HCT116 (cell line): ENCODE results near the gene CD40. TPM values are rescaled to one million over a fixed set of nuclear protein-coding genes. Genes with fewer than 3 reads are reported as not detected.

ENCODE experiments used
- ATAC-seq: fragments of 200-7000 bp; cut with Tn5 transposase; 2 replicates; pipeline ENCODE4 v1.9.1; 2020; ENCODE audit warnings: mild to moderate bottlenecking, moderate library complexity
- BruUV-seq: library from RNA; stranded (reverse); fragments of 400-500 nt; replicated peaks from 2 replicates; lab custom pipeline; 2021; lab: Mats Ljungman, UMichigan
- CTCF ChIA-PET: fragments of 300-600 bp; sonication (Branson Sonifier 250); formaldehyde crosslinking; loops from one replicate; lab custom pipeline; 2021; ENCODE audit warnings: antibody characterized with exemption; lab: Charles Lee
- POLR2A ChIA-PET: fragments of 300-600, 350-600 bp; sonication (Branson Sonifier 250); formaldehyde crosslinking; loops from one replicate; lab custom pipeline; 2021; ENCODE audit warnings: antibody characterized with exemption; lab: Charles Lee
- RAD21 ChIA-PET, 2 experiments: fragments of 300-600 bp; sonication (Branson Sonifier 250); formaldehyde crosslinking; loops; one replicate each; lab custom pipeline; 2023; ENCODE audit warnings: low total read pairs in 2 of 2; ENCODE audit not compliant: uncharacterized antibody in 2 of 2, unreplicated experiment in 2 of 2, low non-redundant PET in 1 of 2; lab: Charles Lee
- DNase-seq: peaks from one replicate; pipeline ENCODE4 v3.0.0-alpha.2; 2010; ENCODE audit warnings: low read depth, low spot score
- H2AFZ ChIP-seq: fragments of 200-600 bp; shearing (Covaris generic), sonication (generic); 2 replicates; pipeline ENCODE4 v1.6.1; 2017; ENCODE audit warnings: low read depth, mixed run types, mixed read lengths, antibody characterized with exemption, low read length; ENCODE audit not compliant: poor library complexity, severe bottlenecking
- H3K27ac ChIP-seq: 2 replicates; pipeline ENCODE4 v1.5.1; 2012; ENCODE audit warnings: low read depth, low read length
- H3K27me3 ChIP-seq: fragments of 200-600 bp; sonication (generic); 2 replicates; pipeline ENCODE4 v1.6.1; 2016; ENCODE audit warnings: mixed run types, low read length, mixed read lengths; ENCODE audit not compliant: insufficient read depth
- H3K36me3 ChIP-seq, 2 experiments: fragments of 200-500 bp in 1 of 2; fragments of 200-600 bp in 1 of 2; sonication (Bioruptor generic) in 1 of 2; sonication (generic) in 1 of 2; 2 replicates each; pipeline versions ENCODE4 v1.5.1 to v1.6.1; 2014 to 2016; ENCODE audit warnings: low read length in 2 of 2, inconsistent platforms in 1 of 2, mixed read lengths in 1 of 2, mixed run types in 1 of 2; ENCODE audit not compliant: insufficient read depth in 2 of 2, control insufficient read depth in 1 of 2
- H3K4me1 ChIP-seq, 2 experiments: fragments of 200-600 bp in 1 of 2; sonication (generic) in 1 of 2; 2 replicates each; pipeline versions ENCODE4 v1.5.1 to v1.6.1; 2012 to 2017; ENCODE audit warnings: low read length in 2 of 2, inconsistent platforms in 1 of 2, mild to moderate bottlenecking in 1 of 2, mixed read lengths in 1 of 2, mixed run types in 1 of 2, moderate library complexity in 1 of 2; ENCODE audit not compliant: insufficient read depth in 2 of 2, control insufficient read depth in 1 of 2
- H3K4me2 ChIP-seq: fragments of 200-600 bp; sonication (generic); 2 replicates; pipeline ENCODE4 v1.6.1; 2017; ENCODE audit warnings: mixed run types, low read length, mixed read lengths
- H3K4me3 ChIP-seq, 2 experiments: fragments of 200-600 bp in 1 of 2; sonication (generic) in 1 of 2; replicated peaks in 1 of 2; 2 replicates each; pipeline ENCODE4 v1.5.1; 2011 to 2016; ENCODE audit warnings: low read length in 2 of 2, control low read depth in 1 of 2, low read depth in 1 of 2, mild to moderate bottlenecking in 1 of 2, mixed read lengths in 1 of 2, mixed run types in 1 of 2
- H3K79me2 ChIP-seq: fragments of 200-600 bp; sonication (generic); 2 replicates; pipeline ENCODE4 v1.6.1; 2017; ENCODE audit warnings: mild to moderate bottlenecking, mixed run types, low read length, moderate library complexity, mixed read lengths; ENCODE audit not compliant: insufficient read depth
- H3K9ac ChIP-seq: fragments of 200-600 bp; sonication (generic); 2 replicates; pipeline ENCODE4 v1.6.1; 2016; ENCODE audit warnings: low read length, mixed read lengths
- H3K9me2 ChIP-seq: fragments of 200-600 bp; sonication (generic), shearing (Covaris generic); 2 replicates; pipeline ENCODE4 v1.6.1; 2017; ENCODE audit warnings: mixed run types, mild to moderate bottlenecking, moderate library complexity; ENCODE audit not compliant: insufficient read depth
- H3K9me3 ChIP-seq, 2 experiments: fragments of 200-500 bp in 1 of 2; fragments of 200-600 bp in 1 of 2; sonication (Bioruptor generic) in 1 of 2; sonication (generic) in 1 of 2; 2 replicates each; pipeline ENCODE4 v1.6.1; 2014 to 2017; ENCODE audit warnings: low read length in 2 of 2, mixed read lengths in 2 of 2, inconsistent platforms in 1 of 2, low read depth in 1 of 2, mild to moderate bottlenecking in 1 of 2, mixed run types in 1 of 2, moderate library complexity in 1 of 2; ENCODE audit not compliant: control insufficient read depth in 1 of 2, insufficient read depth in 1 of 2
- H4K20me1 ChIP-seq: fragments of 200-600 bp; sonication (generic), shearing (Covaris generic); 2 replicates; pipeline ENCODE4 v1.6.1; 2017; ENCODE audit warnings: mixed run types, mild to moderate bottlenecking, moderate library complexity; ENCODE audit not compliant: insufficient read depth
- CBX3 ChIP-seq: IDR thresholded peaks from 2 replicates; pipeline ENCODE4 v1.6.1; 2012; ENCODE audit warnings: low read depth
- EZH2 ChIP-seq: fragments of 200-600 bp; sonication (generic); IDR thresholded peaks from 2 replicates; pipeline ENCODE4 v1.6.1; 2017; ENCODE audit warnings: antibody characterized with exemption, mixed run types
- EZH2phosphoT487 ChIP-seq: fragments of 200-600 bp; IDR thresholded peaks from 2 replicates; pipeline ENCODE4 v1.6.1; 2018; ENCODE audit warnings: antibody characterized with exemption, borderline replicate concordance
- FOSL1 ChIP-seq: IDR thresholded peaks from 2 replicates; pipeline ENCODE4 v1.6.1; 2012; ENCODE audit warnings: low read depth
- POLR2AphosphoS5 ChIP-seq: IDR thresholded peaks from 2 replicates; pipeline ENCODE4 v1.6.1; 2011; ENCODE audit warnings: mild to moderate bottlenecking, low read depth, low read length, moderate library complexity
- RAD21 ChIP-seq: IDR thresholded peaks from 2 replicates; pipeline ENCODE4 v1.6.1; 2012; ENCODE audit warnings: low read depth, mild to moderate bottlenecking
- REST ChIP-seq: IDR thresholded peaks from 2 replicates; pipeline ENCODE4 v1.6.1; 2012; ENCODE audit warnings: low read depth
- SP1 ChIP-seq: IDR thresholded peaks from 2 replicates; pipeline ENCODE4 v1.6.1; 2012; ENCODE audit warnings: low read depth
- SRF ChIP-seq: IDR thresholded peaks from 2 replicates; pipeline ENCODE4 v1.6.1; 2012; ENCODE audit warnings: low read depth
- YY1 ChIP-seq: IDR thresholded peaks from 2 replicates; pipeline ENCODE4 v1.6.1; 2011; ENCODE audit warnings: low read length, low read depth, moderate library complexity, mild to moderate bottlenecking; ENCODE audit not compliant: insufficient replicate concordance; ENCODE audit errors: extremely low read depth
- ZFX ChIP-seq: fragments of 450-650 bp; IDR thresholded peaks from 2 replicates; pipeline ENCODE4 v1.6.1; 2017
- intact Hi-C: fragments of 100-400 bp; cut with micrococcal nuclease; formaldehyde crosslinking; loops from 2 replicates; pipeline ENCODE4 v1.10.0; 2022
- total RNA-seq: library from RNA; stranded (reverse); gene quantifications from one replicate; pipeline ENCODE4 v1.2.1, GENCODE V29; 2021; ENCODE audit not compliant: unreplicated experiment
- TF ChIP-seq, protein P1 (sequence below): IDR thresholded peaks from 2 replicates; pipeline ENCODE4 v1.6.1; 2012
- TF ChIP-seq, protein P2 (sequence below), 3 experiments: fragments of 200-600 bp in 1 of 3; sonication (generic) in 1 of 3; IDR thresholded peaks in 2 of 3; conservative IDR thresholded peaks in 1 of 3; 2 replicates each; pipeline ENCODE4 v1.5.1; 2012 to 2017; ENCODE audit warnings: low read depth in 2 of 3, low read length in 2 of 3, antibody characterized with exemption in 1 of 3, borderline replicate concordance in 1 of 3, control low read depth in 1 of 3, mild to moderate bottlenecking in 1 of 3, mixed read lengths in 1 of 3, mixed run types in 1 of 3, moderate library complexity in 1 of 3; ENCODE audit not compliant: insufficient read depth in 1 of 3

The CD40 gene
- total RNA-seq, 1 experiment from 2014 or later, result 21.3 TPM

DNA sequence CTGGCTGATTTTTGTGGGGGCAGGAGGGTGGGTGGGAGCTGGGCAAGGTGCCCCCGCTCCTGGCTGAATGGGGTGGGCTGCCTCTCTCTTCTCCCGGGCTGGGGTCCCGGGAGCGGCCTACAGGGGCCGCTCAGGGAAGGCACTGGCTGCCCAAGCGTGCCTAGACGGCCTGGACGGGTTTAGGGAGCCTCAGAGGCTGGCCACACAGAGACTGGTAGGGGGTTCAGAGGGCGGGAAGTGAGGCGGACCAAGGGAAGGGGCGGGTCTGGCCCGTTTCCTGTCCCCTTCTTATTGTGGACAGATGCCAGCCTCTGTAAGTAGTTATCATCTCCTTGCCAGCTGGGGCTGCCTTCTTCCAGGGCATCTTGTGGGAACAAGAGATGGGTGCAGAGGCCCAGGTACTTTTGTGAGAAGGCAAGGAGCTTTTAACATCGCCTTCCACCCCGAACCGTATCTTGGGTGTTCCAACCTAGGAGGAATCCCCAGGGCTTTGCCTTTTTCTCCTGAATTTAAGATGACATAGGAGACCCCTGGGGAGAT is 437 bp downstream of the CD40 start:
- no peak overlapping the region for H2AFZ ChIP-seq
- peak overlapping the region; percentile 83 for H3K4me2 ChIP-seq
- no peaks in the 10 kb centered on the region for H4K20me1 ChIP-seq
- no TSS peak for BruUV-seq
- H3K27ac ChIP-seq, result peak overlapping the region; percentile 33
- no peak for DNase-seq
- H3K36me3 ChIP-seq, result peaks cover 0 to 9% of the 10 kb centered on the region in 2 experiments; a peak in 2 of 4 replicates
- H3K9me3 ChIP-seq, result no peaks in the 10 kb centered on the region
- H3K79me2 ChIP-seq, result peaks cover 12% of the 10 kb centered on the region
- ATAC-seq, result peak; percentile 81
- intact Hi-C loops, result no loop called here
- peak overlapping the region; percentile 59 for H3K9ac ChIP-seq
- ChIA-PET CTCF (interaction anchor here (1.3 kb wide), 1 partner anchor 188 kb away, joined by 3 read pairs; no protein-coding TSS in a partner anchor), POLR2A (interaction anchor here (0.5 kb wide), 1 partner anchor 102 kb away, joined by 5 read pairs; no protein-coding TSS in a partner anchor), RAD21 (no interaction called here)
- no peaks in the 10 kb centered on the region for H3K27me3 ChIP-seq
- H3K4me3 ChIP-seq, result peak overlapping the region; percentile 71 to 74
- 0 out of 2 replicates have a peak, but pooled peaks have one; percentile 40 for TF ChIP-seq ZFX
- no peak for TF ChIP-seq EZH2phosphoT487
- no peaks in the 10 kb centered on the region for H3K9me2 ChIP-seq
- H3K4me1 ChIP-seq, result peaks cover 11 to 15% of the 10 kb centered on the region in 2 experiments

DNA sequence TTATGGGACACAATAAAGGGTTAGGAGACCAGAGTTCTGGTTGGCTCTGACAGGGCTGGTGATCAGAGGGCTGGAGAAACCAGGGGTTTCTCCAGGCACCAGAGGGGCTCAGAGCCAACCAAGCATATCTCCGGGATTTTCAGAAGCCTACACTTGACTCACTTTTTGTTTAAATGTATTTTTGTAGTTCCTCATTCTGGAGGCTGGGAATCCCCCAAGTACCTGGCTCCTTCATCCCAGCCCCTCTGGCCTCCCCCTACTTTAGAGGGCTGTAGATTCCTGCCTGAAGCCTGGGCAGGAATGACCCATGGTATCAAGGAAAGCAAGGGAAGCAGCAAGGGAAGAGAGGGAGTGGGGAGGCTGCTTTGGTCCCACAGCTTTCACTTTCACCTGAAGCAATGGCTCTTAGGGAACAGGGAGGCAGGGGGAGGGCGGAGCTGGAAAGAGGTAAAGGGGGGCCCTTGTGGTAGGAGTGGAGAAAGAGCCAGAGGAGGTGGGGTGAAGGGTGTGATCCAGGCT is 973 bp downstream of the CD40 start:
- peak overlapping the region; percentile 83 for H3K4me2 ChIP-seq

More for the DNA sequence above, 973 bp downstream of the CD40 start:
- H3K27ac ChIP-seq, result no peak overlapping the region
- H3K9me2 ChIP-seq, result no peaks in the 10 kb centered on the region
- H2AFZ ChIP-seq, result no peak overlapping the region
- CTCF ChIA-PET, result interaction anchor here (1.3 to 1.4 kb wide), 2 partner anchors 9 to 188 kb away, joined by 3 to 4 read pairs; no protein-coding TSS in a partner anchor
- RAD21 ChIA-PET, result no interaction called here
- POLR2A ChIA-PET, result no interaction called here
- ATAC-seq (no peak), DNase-seq (no peak)
- no peaks in the 10 kb centered on the region for H3K27me3 ChIP-seq
- peak overlapping the region; percentile 59 for H3K9ac ChIP-seq
- BruUV-seq, result no TSS peak
- intact Hi-C loops, result no loop called here
- no peaks in the 10 kb centered on the region for H3K9me3 ChIP-seq
- TF ChIP-seq POLR2AphosphoS5, result no peak
- no peak for TF ChIP-seq EZH2
- TF ChIP-seq, protein P1, sequence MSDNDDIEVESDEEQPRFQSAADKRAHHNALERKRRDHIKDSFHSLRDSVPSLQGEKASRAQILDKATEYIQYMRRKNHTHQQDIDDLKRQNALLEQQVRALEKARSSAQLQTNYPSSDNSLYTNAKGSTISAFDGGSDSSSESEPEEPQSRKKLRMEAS, result no peak
- no peak for TF ChIP-seq REST
- no peak for TF ChIP-seq SRF
- TF ChIP-seq RAD21, result no peak
- no peak for TF ChIP-seq FOSL1
- no peak for TF ChIP-seq YY1
- no peak for TF ChIP-seq CBX3
- TF ChIP-seq, protein P2, sequence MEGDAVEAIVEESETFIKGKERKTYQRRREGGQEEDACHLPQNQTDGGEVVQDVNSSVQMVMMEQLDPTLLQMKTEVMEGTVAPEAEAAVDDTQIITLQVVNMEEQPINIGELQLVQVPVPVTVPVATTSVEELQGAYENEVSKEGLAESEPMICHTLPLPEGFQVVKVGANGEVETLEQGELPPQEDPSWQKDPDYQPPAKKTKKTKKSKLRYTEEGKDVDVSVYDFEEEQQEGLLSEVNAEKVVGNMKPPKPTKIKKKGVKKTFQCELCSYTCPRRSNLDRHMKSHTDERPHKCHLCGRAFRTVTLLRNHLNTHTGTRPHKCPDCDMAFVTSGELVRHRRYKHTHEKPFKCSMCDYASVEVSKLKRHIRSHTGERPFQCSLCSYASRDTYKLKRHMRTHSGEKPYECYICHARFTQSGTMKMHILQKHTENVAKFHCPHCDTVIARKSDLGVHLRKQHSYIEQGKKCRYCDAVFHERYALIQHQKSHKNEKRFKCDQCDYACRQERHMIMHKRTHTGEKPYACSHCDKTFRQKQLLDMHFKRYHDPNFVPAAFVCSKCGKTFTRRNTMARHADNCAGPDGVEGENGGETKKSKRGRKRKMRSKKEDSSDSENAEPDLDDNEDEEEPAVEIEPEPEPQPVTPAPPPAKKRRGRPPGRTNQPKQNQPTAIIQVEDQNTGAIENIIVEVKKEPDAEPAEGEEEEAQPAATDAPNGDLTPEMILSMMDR (IDR thresholded peaks at IDR 0.05 in 2 of 3, conservative IDR thresholded peaks at IDR 0.05 in 1 of 3; ENCODE audit: borderline replicate concordance in 1 of 3, insufficient read depth in 1 of 3, low read depth in 2 of 3, low read length in 2 of 3), result no peak
- TF ChIP-seq SP1, result no peak
- H3K4me1 ChIP-seq, result peaks cover 11 to 15% of the 10 kb centered on the region in 2 experiments
- no peaks in the 10 kb centered on the region for H4K20me1 ChIP-seq
- peaks cover 12% of the 10 kb centered on the region for H3K79me2 ChIP-seq
- H3K36me3 ChIP-seq, result peaks cover 0 to 12% of the 10 kb centered on the region in 2 experiments; a peak in 2 of 4 replicates
- peak overlapping the region; percentile 71 to 74 for H3K4me3 ChIP-seq
